ENCODE results near the gene ADAMTSL5. TPM values are rescaled to one million over a fixed set of nuclear protein-coding genes. Genes with fewer than 3 reads are reported as not detected.
A peak's percentile ranks its signal among the peaks of the same experiment; 100 is the strongest.

ADAMTSL5 gene
- total and polyA plus RNA-seq, 2 of the 8 experiments (the other 6 are each of a cell fraction or from before 2014, with no cell fraction given): 0.82 to 0.99 TPM

DNA sequence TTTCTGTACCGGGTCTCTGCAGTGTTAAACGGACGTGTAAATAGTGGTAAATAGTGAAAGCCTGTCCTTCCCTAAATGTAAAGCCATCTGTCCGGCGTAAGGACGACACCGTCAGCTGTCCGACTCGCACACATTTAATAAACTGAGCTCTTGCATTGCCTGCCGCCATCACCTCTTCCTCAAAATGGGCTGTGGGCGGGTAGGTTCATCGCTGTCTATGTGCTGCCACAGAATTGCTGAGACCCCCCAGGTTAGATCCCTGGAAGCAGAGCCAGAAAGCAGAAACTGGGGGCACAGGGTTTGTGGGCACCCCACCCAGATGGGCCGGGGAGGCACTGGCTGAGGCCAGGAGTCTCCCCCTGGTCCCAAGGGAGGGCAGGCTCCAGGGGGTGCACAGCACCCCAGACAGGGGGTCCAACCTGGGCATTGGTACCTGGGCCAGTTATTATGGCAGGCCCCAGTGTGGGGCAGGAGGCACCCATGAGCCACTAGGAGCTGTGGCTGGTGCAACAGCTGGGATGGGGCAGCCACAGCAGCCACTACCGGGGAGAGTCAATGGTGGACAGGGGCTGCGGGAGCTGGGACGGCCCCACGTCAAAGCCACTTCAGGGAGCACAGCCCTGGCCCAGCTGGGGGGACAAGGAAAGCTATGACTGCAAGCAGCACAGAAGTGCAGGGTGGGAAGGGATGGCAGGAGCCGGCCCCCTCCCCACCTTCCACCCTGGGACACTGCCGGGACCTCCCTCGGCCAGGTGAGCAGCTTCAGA, 39.6 kb downstream of the ADAMTSL5 start:
- peaks cover 20 to 51% of the 10 kb centered on the region in 2 experiments for H4K20me1 ChIP-seq (replicated peaks in 1 of 2; ENCODE audit: control insufficient read depth in 1 of 2, insufficient read depth in 2 of 2, low read length in 2 of 2)
- no peak overlapping the region for H4K91ac ChIP-seq (replicated peaks; ENCODE audit: insufficient read length, low read length)
- WGBS, 2 experiments (ENCODE audit: extremely low coverage in 1 of 2, insufficient coverage in 1 of 2, insufficient read length in 1 of 2, insufficient replicate concordance in 2 of 2, low coverage in 1 of 2, low lambda C conversion rate in 2 of 2, missing lambda C conversion rate in 1 of 2): 95% methylated on average over 19 of the region's 20 CpGs; no CpG with 5 or more reads in 1 of the 2 experiments
- no peak overlapping the region for H2AK5ac ChIP-seq (ENCODE audit: low read depth, low read length)
- peaks cover 31 to 51% (median 48%) of the 10 kb centered on the region in 4 experiments for H3K27me3 ChIP-seq (replicated peaks in 1 of 4; ENCODE audit: control insufficient read depth in 3 of 4, extremely low read depth in 1 of 4, insufficient read depth in 3 of 4, low read length in 3 of 4)
- H3K4ac ChIP-seq (replicated peaks; ENCODE audit: insufficient read length, low read depth, low read length): no peak overlapping the region
- no peak overlapping the region; the same call in 1 of the 2 replicates for H4K8ac ChIP-seq (ENCODE audit: extremely low read depth, insufficient read depth, low read length)
- FAIRE-seq (no peak), DNase-seq (ENCODE audit: low read depth in 1 of 2, low spot score in 2 of 2) (no peak)
- H4K5ac ChIP-seq (ENCODE audit: insufficient read length, low read depth, low read length): no peak overlapping the region
- peaks cover 13% of the 10 kb centered on the region for H3K23me2 ChIP-seq (ENCODE audit: low read depth, low read length)
- peak overlapping the region in 1 of 2 experiments; percentile 86; a peak in 1 of 4 replicates for H3K4me2 ChIP-seq (ENCODE audit: insufficient read depth in 1 of 2, low read depth in 2 of 2, low read length in 2 of 2)
- no peak overlapping the region for H3K9ac ChIP-seq (replicated peaks in 1 of 4; ENCODE audit: extremely low read depth in 1 of 4, low read depth in 3 of 4, low read length in 3 of 4)
- H3K23ac ChIP-seq (ENCODE audit: insufficient read length): no peak overlapping the region
- H2BK12ac ChIP-seq (ENCODE audit: low read depth, low read length): no peak overlapping the region
- no peak overlapping the region for H2BK120ac ChIP-seq (replicated peaks; ENCODE audit: low read depth, low read length)
- H3K79me2 ChIP-seq (ENCODE audit: control insufficient read depth in 1 of 2, insufficient read depth in 2 of 2, low read length in 2 of 2): peaks cover 0 to 4% of the 10 kb centered on the region in 2 experiments; a peak in 1 of 4 replicates
- H2BK20ac ChIP-seq (ENCODE audit: low read length): no peak overlapping the region
- no peak overlapping the region for H3K56ac ChIP-seq (replicated peaks; ENCODE audit: insufficient read length, low read depth, low read length)
- no peak overlapping the region for H3K4me3 ChIP-seq (ENCODE audit: extremely low read depth in 1 of 4, insufficient read depth in 2 of 4, low read depth in 3 of 4, low read length in 4 of 4)
- no peak overlapping the region for H2BK15ac ChIP-seq (ENCODE audit: low read length)
- H3K79me1 ChIP-seq (ENCODE audit: low read depth, low read length): peaks cover 2% of the 10 kb centered on the region; the same call in 1 of the 2 replicates
- no peak overlapping the region for H2BK5ac ChIP-seq (ENCODE audit: low read depth, low read length)
- ChIA-PET POLR2A (ENCODE audit: partially characterized antibody) (interaction anchor here (0.7 to 4.5 kb wide), 12 partner anchors 7 to 200 kb away, joined by 3 to 27 read pairs (median 4); partner anchors contain the start of gene REEP6), CTCF (ENCODE audit: partially characterized antibody) (interaction anchor here (0.6 to 2.4 kb wide), 8 partner anchors 8 to 248 kb away, joined by 3 to 10 read pairs (median 6); no protein-coding TSS in a partner anchor)
- peaks cover 0 to 16% (median 3%) of the 10 kb centered on the region in 4 experiments; a peak in 3 of 8 replicates for H3K36me3 ChIP-seq (ENCODE audit: control insufficient read depth in 2 of 4, insufficient read depth in 4 of 4, low read length in 3 of 4)
- no peak overlapping the region for H3K14ac ChIP-seq (ENCODE audit: insufficient read length)
- no peak overlapping the region for H2AFZ ChIP-seq (ENCODE audit: low read length)
- H3K9me3 ChIP-seq (ENCODE audit: insufficient read depth in 2 of 2, low read depth in 1 of 2, low read length in 1 of 2): no peaks in the 10 kb centered on the region
- H3K18ac ChIP-seq (ENCODE audit: extremely low read depth, low read length): no peak overlapping the region
- peaks cover 0 to 24% (median 13%) of the 10 kb centered on the region in 4 experiments; a peak in 5 of 7 replicates for H3K4me1 ChIP-seq (replicated peaks in 1 of 4; ENCODE audit: control insufficient read depth in 3 of 4, insufficient read depth in 4 of 4, low read length in 3 of 4)
- H3K27ac ChIP-seq (ENCODE audit: low read depth, low read length): no peak overlapping the region
- TF ChIP-seq RFX5 (IDR thresholded peaks at IDR 0.05; ENCODE audit: borderline replicate concordance, low read depth, low read length): no peak
- no peak for TF ChIP-seq GTF2F1 (IDR thresholded peaks at IDR 0.05; ENCODE audit: borderline replicate concordance, low read depth, low read length)
- TF ChIP-seq HDAC6 (IDR thresholded peaks at IDR 0.05; ENCODE audit: low read depth, low read length): no peak
